HCT116 (cell line): ENCODE results near the gene C20orf204. TPM values are rescaled to one million over a fixed set of nuclear protein-coding genes. Genes with fewer than 3 reads are reported as not detected.

Experiments used
- ATAC-seq: fragments of 200-7000 bp; cut with Tn5 transposase; 2 replicates; pipeline ENCODE4 v1.9.1; 2020; ENCODE audit warnings: mild to moderate bottlenecking, moderate library complexity
- BruUV-seq: library from RNA; stranded (reverse); fragments of 400-500 nt; replicated peaks from 2 replicates; lab custom pipeline; 2021; lab: Mats Ljungman, UMichigan
- CTCF ChIA-PET: fragments of 300-600 bp; sonication (Branson Sonifier 250); formaldehyde crosslinking; loops from one replicate; lab custom pipeline; 2021; ENCODE audit warnings: antibody characterized with exemption; lab: Charles Lee
- POLR2A ChIA-PET: fragments of 300-600, 350-600 bp; sonication (Branson Sonifier 250); formaldehyde crosslinking; loops from one replicate; lab custom pipeline; 2021; ENCODE audit warnings: antibody characterized with exemption; lab: Charles Lee
- RAD21 ChIA-PET, 2 experiments: fragments of 300-600 bp; sonication (Branson Sonifier 250); formaldehyde crosslinking; loops; one replicate each; lab custom pipeline; 2023; ENCODE audit warnings: low total read pairs in 2 of 2; ENCODE audit not compliant: uncharacterized antibody in 2 of 2, unreplicated experiment in 2 of 2, low non-redundant PET in 1 of 2; lab: Charles Lee
- DNase-seq: peaks from one replicate; pipeline ENCODE4 v3.0.0-alpha.2; 2010; ENCODE audit warnings: low read depth, low spot score
- H2AFZ ChIP-seq: fragments of 200-600 bp; shearing (Covaris generic), sonication (generic); 2 replicates; pipeline ENCODE4 v1.6.1; 2017; ENCODE audit warnings: low read depth, mixed run types, mixed read lengths, antibody characterized with exemption, low read length; ENCODE audit not compliant: poor library complexity, severe bottlenecking
- H3K27ac ChIP-seq: 2 replicates; pipeline ENCODE4 v1.5.1; 2012; ENCODE audit warnings: low read depth, low read length
- H3K27me3 ChIP-seq: fragments of 200-600 bp; sonication (generic); 2 replicates; pipeline ENCODE4 v1.6.1; 2016; ENCODE audit warnings: mixed run types, low read length, mixed read lengths; ENCODE audit not compliant: insufficient read depth
- H3K36me3 ChIP-seq, 2 experiments: fragments of 200-500 bp in 1 of 2; fragments of 200-600 bp in 1 of 2; sonication (Bioruptor generic) in 1 of 2; sonication (generic) in 1 of 2; 2 replicates each; pipeline versions ENCODE4 v1.5.1 to v1.6.1; 2014 to 2016; ENCODE audit warnings: low read length in 2 of 2, inconsistent platforms in 1 of 2, mixed read lengths in 1 of 2, mixed run types in 1 of 2; ENCODE audit not compliant: insufficient read depth in 2 of 2, control insufficient read depth in 1 of 2
- H3K4me1 ChIP-seq, 2 experiments: fragments of 200-600 bp in 1 of 2; sonication (generic) in 1 of 2; 2 replicates each; pipeline versions ENCODE4 v1.5.1 to v1.6.1; 2012 to 2017; ENCODE audit warnings: low read length in 2 of 2, inconsistent platforms in 1 of 2, mild to moderate bottlenecking in 1 of 2, mixed read lengths in 1 of 2, mixed run types in 1 of 2, moderate library complexity in 1 of 2; ENCODE audit not compliant: insufficient read depth in 2 of 2, control insufficient read depth in 1 of 2
- H3K4me2 ChIP-seq: fragments of 200-600 bp; sonication (generic); 2 replicates; pipeline ENCODE4 v1.6.1; 2017; ENCODE audit warnings: mixed run types, low read length, mixed read lengths
- H3K4me3 ChIP-seq, 2 experiments: fragments of 200-600 bp in 1 of 2; sonication (generic) in 1 of 2; replicated peaks in 1 of 2; 2 replicates each; pipeline ENCODE4 v1.5.1; 2011 to 2016; ENCODE audit warnings: low read length in 2 of 2, control low read depth in 1 of 2, low read depth in 1 of 2, mild to moderate bottlenecking in 1 of 2, mixed read lengths in 1 of 2, mixed run types in 1 of 2
- H3K79me2 ChIP-seq: fragments of 200-600 bp; sonication (generic); 2 replicates; pipeline ENCODE4 v1.6.1; 2017; ENCODE audit warnings: mild to moderate bottlenecking, mixed run types, low read length, moderate library complexity, mixed read lengths; ENCODE audit not compliant: insufficient read depth
- H3K9ac ChIP-seq: fragments of 200-600 bp; sonication (generic); 2 replicates; pipeline ENCODE4 v1.6.1; 2016; ENCODE audit warnings: low read length, mixed read lengths
- H3K9me2 ChIP-seq: fragments of 200-600 bp; sonication (generic), shearing (Covaris generic); 2 replicates; pipeline ENCODE4 v1.6.1; 2017; ENCODE audit warnings: mixed run types, mild to moderate bottlenecking, moderate library complexity; ENCODE audit not compliant: insufficient read depth
- H3K9me3 ChIP-seq, 2 experiments: fragments of 200-500 bp in 1 of 2; fragments of 200-600 bp in 1 of 2; sonication (Bioruptor generic) in 1 of 2; sonication (generic) in 1 of 2; 2 replicates each; pipeline ENCODE4 v1.6.1; 2014 to 2017; ENCODE audit warnings: low read length in 2 of 2, mixed read lengths in 2 of 2, inconsistent platforms in 1 of 2, low read depth in 1 of 2, mild to moderate bottlenecking in 1 of 2, mixed run types in 1 of 2, moderate library complexity in 1 of 2; ENCODE audit not compliant: control insufficient read depth in 1 of 2, insufficient read depth in 1 of 2
- H4K20me1 ChIP-seq: fragments of 200-600 bp; sonication (generic), shearing (Covaris generic); 2 replicates; pipeline ENCODE4 v1.6.1; 2017; ENCODE audit warnings: mixed run types, mild to moderate bottlenecking, moderate library complexity; ENCODE audit not compliant: insufficient read depth
- CBX3 ChIP-seq: IDR thresholded peaks from 2 replicates; pipeline ENCODE4 v1.6.1; 2012; ENCODE audit warnings: low read depth
- CEBPB ChIP-seq: IDR thresholded peaks from 2 replicates; pipeline ENCODE4 v1.6.1; 2012; ENCODE audit warnings: low read depth
- CTCF ChIP-seq, 3 experiments: fragments of 200-600 bp in 1 of 3; sonication (generic) in 1 of 3; IDR thresholded peaks in 2 of 3; conservative IDR thresholded peaks in 1 of 3; 2 replicates each; pipeline ENCODE4 v1.5.1; 2012 to 2017; ENCODE audit warnings: low read depth in 2 of 3, low read length in 2 of 3, antibody characterized with exemption in 1 of 3, borderline replicate concordance in 1 of 3, control low read depth in 1 of 3, mild to moderate bottlenecking in 1 of 3, mixed read lengths in 1 of 3, mixed run types in 1 of 3, moderate library complexity in 1 of 3; ENCODE audit not compliant: insufficient read depth in 1 of 3
- ELF1 ChIP-seq: IDR thresholded peaks from 2 replicates; pipeline ENCODE4 v1.6.1; 2012; ENCODE audit warnings: low read depth, borderline replicate concordance
- JUND ChIP-seq: IDR thresholded peaks from 2 replicates; pipeline ENCODE4 v1.6.1; 2012
- MAX ChIP-seq: IDR thresholded peaks from 2 replicates; pipeline ENCODE4 v1.6.1; 2012
- POLR2AphosphoS5 ChIP-seq: IDR thresholded peaks from 2 replicates; pipeline ENCODE4 v1.6.1; 2011; ENCODE audit warnings: mild to moderate bottlenecking, low read depth, low read length, moderate library complexity
- REST ChIP-seq: IDR thresholded peaks from 2 replicates; pipeline ENCODE4 v1.6.1; 2012; ENCODE audit warnings: low read depth
- SRF ChIP-seq: IDR thresholded peaks from 2 replicates; pipeline ENCODE4 v1.6.1; 2012; ENCODE audit warnings: low read depth
- ZFX ChIP-seq: fragments of 450-650 bp; IDR thresholded peaks from 2 replicates; pipeline ENCODE4 v1.6.1; 2017
- intact Hi-C: fragments of 100-400 bp; cut with micrococcal nuclease; formaldehyde crosslinking; loops from 2 replicates; pipeline ENCODE4 v1.10.0; 2022
- total RNA-seq: library from RNA; stranded (reverse); gene quantifications from one replicate; pipeline ENCODE4 v1.2.1, GENCODE V29; 2021; ENCODE audit not compliant: unreplicated experiment

C20orf204 gene
- total RNA-seq, 1 experiment from 2014 or later, result 2.5 TPM

- H3K27ac ChIP-seq, result no peak overlapping the region
- no peaks in the 10 kb centered on the region for H4K20me1 ChIP-seq
- no peaks in the 10 kb centered on the region for H3K9me2 ChIP-seq
- RAD21 ChIA-PET, result no interaction called here
- H3K9ac ChIP-seq, result no peak overlapping the region
- no peaks in the 10 kb centered on the region for H3K79me2 ChIP-seq
- CTCF ChIA-PET, result no interaction called here
- no peak overlapping the region for H2AFZ ChIP-seq
- BruUV-seq, result no TSS peak
- ATAC-seq, result no peak
- TF ChIP-seq CEBPB, result no peak
- no peak for TF ChIP-seq SRF
- no peak for TF ChIP-seq CTCF (IDR thresholded peaks at IDR 0.05 in 2 of 3, conservative IDR thresholded peaks at IDR 0.05 in 1 of 3; ENCODE audit: borderline replicate concordance in 1 of 3, insufficient read depth in 1 of 3, low read depth in 2 of 3, low read length in 2 of 3)
- no peak for TF ChIP-seq JUND
- no peak for TF ChIP-seq ZFX
- TF ChIP-seq REST, result no peak
- no peak for TF ChIP-seq ELF1
- TF ChIP-seq POLR2AphosphoS5, result no peak
- TF ChIP-seq CBX3, result no peak
- TF ChIP-seq MAX, result no peak
- TF ChIP-seq, all 23 proteins: peak for 0
- Histone ChIP-seq H3K9me3 (no peaks in the 10 kb centered on the region), H3K36me3 (peaks cover 5 to 6% of the 10 kb centered on the region in 2 experiments; a peak in 2 of 4 replicates), H3K27me3 (no peaks in the 10 kb centered on the region), H3K4me3 (no peak overlapping the region), H3K4me1 (peaks cover 0 to 5% of the 10 kb centered on the region in 2 experiments; a peak in 2 of 4 replicates), H3K4me2 (no peak overlapping the region)
- POLR2A ChIA-PET, result no interaction called here
- intact Hi-C loops, result no loop called here
- DNase-seq, result no peak
These were observed 3.0 kb upstream of the C20orf204 start for GRCh38 chr20:64032706-64033624.
